ENCODE data around the gene CAMKK2.

DNA sequence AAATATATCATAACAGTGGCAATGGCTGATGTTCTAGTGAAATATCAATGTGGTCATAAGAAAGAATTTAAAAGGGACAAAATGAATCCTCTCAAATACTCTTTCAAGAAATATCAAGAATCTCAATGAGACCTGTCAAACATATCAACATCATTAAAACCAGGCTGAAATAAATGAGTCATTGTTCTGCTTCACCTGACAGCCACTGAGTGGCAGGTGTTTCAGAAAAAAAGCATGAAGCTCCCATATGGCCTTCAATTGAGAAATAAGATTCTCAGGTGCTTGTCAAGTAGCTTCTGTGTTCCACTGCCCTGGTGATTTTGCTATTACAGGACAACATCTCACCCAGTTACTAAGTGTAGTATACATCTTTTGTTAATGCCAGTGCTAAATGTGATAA lies 34.2 kb upstream of the CAMKK2 start:
- TF ChIP-seq CTCF (conservative IDR thresholded peaks at IDR 0.05; ENCODE audit: low read length): no peak
- TF ChIP-seq EZH2phosphoT487 (IDR thresholded peaks at IDR 0.05; ENCODE audit: borderline replicate concordance): no peak
